ENCODE results near the gene FGF12. TPM values are rescaled to one million over a fixed set of nuclear protein-coding genes. Genes with fewer than 3 reads are reported as not detected.

The FGF12 gene
- total and polyA plus RNA-seq, 9 donors: 3.0 to 5.4 (median 4.3) TPM

DNA sequence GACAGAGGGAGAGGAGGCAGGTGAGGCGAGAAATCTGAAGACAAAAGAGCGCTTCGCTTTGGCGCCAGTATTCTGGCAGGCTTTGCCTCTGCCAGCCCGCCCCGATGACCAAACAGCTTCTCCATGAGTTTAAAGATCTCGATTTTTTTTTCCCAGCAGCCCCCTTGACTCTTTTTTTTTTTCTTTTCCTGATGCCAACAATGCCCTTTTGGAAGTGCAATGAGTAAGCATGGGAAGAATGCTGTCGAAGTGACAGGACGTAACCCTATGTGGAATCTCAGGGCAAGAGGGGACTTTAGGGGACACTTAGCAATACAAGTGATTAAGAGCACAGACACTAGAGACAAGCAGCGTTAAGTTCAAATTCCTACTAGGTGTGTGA is 211.7 kb downstream of the FGF12 start:
- H3K4me3 ChIP-seq (ENCODE audit: low read length): no peak overlapping the region
- H3K27ac ChIP-seq (ENCODE audit: low read length): no peak overlapping the region
- H3K36me3 ChIP-seq (ENCODE audit: control insufficient read depth, insufficient read depth, low read length): no peaks in the 10 kb centered on the region
- WGBS (ENCODE audit: insufficient coverage): 4% methylated on average over 5 of the region's 10 CpGs
- peaks cover 12% of the 10 kb centered on the region for H3K4me1 ChIP-seq (ENCODE audit: control insufficient read depth, insufficient read depth, low read length)
- H3K27me3 ChIP-seq (ENCODE audit: control insufficient read depth, insufficient read depth, low read length): peaks cover 29% of the 10 kb centered on the region
- H3K9me3 ChIP-seq (replicated peaks; ENCODE audit: control insufficient read depth, low read depth, low read length): no peaks in the 10 kb centered on the region
- no peak for DNase-seq

DNA sequence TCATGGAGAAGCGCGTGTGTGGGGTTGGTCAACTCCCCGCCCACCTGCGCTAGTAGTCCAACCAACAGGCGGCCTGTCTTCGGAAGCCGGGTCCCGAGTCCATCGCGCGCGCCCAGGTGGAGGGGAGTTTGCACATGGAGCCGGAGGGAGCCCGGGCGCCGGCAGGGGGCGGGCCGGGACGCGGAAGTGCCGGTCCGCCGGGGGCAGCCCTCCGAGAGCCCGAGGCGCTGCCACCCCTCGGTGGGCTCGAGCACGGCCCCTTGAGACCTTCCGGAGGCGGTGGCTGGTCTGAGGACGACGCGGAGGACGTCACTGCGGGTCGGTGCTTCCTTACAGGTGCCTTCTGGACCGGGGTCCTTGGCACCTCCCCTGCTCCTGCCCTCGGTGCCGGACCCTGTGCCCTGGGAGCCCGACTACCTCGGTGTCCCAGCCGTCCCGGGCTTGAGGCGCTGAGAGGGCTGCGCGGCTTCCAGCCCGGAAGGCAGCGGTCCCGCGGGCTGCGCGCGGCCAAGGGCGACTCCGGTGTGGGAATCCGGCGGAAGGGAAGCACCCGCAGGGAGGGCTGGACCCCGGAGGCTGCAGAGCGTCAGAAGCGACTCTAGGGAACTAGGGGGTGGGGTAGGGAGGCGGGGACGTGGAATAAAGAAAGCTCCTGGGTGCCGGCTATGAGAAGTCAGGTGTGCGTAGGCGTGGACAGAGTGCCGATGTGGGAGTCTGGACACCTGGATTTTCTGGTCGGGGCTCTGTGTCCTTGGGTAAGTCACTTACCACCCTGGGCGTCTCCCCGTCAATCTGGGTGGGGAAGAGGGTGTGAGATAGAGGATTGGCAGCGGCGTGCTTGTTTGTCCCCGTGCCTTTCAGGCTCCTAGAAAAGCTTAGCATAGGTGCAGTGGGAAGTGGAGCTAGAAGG is 212.3 kb downstream of the FGF12 start:
- Histone ChIP-seq H3K36me3 (ENCODE audit: control insufficient read depth, insufficient read depth, low read length) (no peaks in the 10 kb centered on the region), H3K9me3 (replicated peaks; ENCODE audit: control insufficient read depth, low read depth, low read length) (no peaks in the 10 kb centered on the region), H3K4me3 (ENCODE audit: low read length) (peak overlapping the region; percentile 36), H3K4me1 (ENCODE audit: control insufficient read depth, insufficient read depth, low read length) (peaks cover 12% of the 10 kb centered on the region), H3K27me3 (ENCODE audit: control insufficient read depth, insufficient read depth, low read length) (peaks cover 29% of the 10 kb centered on the region), H3K27ac (ENCODE audit: low read length) (no peak overlapping the region)
- WGBS (ENCODE audit: insufficient coverage): 1% methylated on average over 72 of the region's 74 CpGs
- no peak for DNase-seq

DNA sequence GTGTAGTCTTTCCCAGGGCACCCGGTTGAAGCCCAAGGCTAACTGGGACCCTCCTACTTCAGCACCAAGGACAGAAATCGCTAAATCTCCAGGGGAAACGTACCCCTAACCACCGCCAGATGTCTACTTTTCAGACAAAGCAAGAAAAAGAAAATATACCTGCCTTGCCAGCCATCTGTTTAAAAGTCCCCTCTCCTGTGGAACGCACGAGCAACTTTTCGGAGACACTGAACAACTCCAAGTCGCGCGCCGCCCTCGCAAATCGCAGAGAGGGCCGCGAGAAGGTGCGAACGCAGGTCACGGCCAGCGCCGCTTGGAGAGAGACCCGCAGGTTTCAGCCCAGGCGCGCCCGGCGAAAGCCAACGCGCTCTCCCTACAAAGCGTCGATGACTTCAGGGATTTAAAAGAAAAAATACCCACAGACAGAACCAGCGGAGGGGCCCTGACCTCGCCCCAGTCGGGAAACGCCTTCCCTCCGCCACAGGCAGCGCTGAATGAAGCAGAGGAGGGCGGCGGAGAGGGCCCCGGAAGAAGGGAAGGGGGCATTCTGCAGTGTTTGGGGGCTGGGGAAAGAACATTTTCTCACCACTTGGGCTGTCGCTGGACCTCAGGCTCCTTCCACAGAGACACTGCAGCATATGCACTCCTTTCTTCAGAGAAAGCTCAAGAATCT is 213.1 kb downstream of the FGF12 start:
- DNase-seq: peak; percentile 43
- Histone ChIP-seq H3K27me3 (ENCODE audit: control insufficient read depth, insufficient read depth, low read length) (peaks cover 29% of the 10 kb centered on the region), H3K4me1 (ENCODE audit: control insufficient read depth, insufficient read depth, low read length) (peaks cover 12% of the 10 kb centered on the region), H3K27ac (ENCODE audit: low read length) (no peak overlapping the region), H3K9me3 (replicated peaks; ENCODE audit: control insufficient read depth, low read depth, low read length) (no peaks in the 10 kb centered on the region), H3K4me3 (ENCODE audit: low read length) (peak overlapping the region; percentile 24), H3K36me3 (ENCODE audit: control insufficient read depth, insufficient read depth, low read length) (no peaks in the 10 kb centered on the region)
- 0% methylated on average over 23 of the region's 39 CpGs for WGBS (ENCODE audit: insufficient coverage)

DNA sequence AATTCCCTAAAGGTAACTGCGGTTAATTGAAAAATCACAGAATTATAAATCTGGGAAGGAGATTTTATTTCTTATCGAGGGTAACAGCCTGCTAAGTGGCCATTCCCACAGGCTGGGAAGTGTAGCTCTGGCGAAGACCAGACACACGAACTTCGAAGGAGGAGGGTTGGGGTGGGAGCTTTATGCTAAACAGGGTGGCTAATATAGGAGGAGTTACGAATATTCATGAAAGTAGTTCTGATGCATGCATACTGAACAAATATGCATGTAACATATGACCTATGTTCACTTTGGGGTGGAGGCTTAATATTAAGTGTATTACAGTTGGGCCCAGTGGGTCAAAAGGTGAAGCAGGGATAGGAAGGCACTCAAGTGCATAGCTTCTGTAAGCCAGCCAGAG is 221.6 kb downstream of the FGF12 start:
- H3K36me3 ChIP-seq (ENCODE audit: control insufficient read depth, insufficient read depth, low read length): no peaks in the 10 kb centered on the region
- H3K27me3 ChIP-seq (ENCODE audit: control insufficient read depth, insufficient read depth, low read length): no peaks in the 10 kb centered on the region
- WGBS (ENCODE audit: insufficient coverage): 67% methylated on average over 4 of the region's 6 CpGs
- no peak for DNase-seq
- no peaks in the 10 kb centered on the region for H3K4me1 ChIP-seq (ENCODE audit: control insufficient read depth, insufficient read depth, low read length)
- no peak overlapping the region for H3K4me3 ChIP-seq (ENCODE audit: low read length)
- no peaks in the 10 kb centered on the region for H3K9me3 ChIP-seq (replicated peaks; ENCODE audit: control insufficient read depth, low read depth, low read length)
- H3K27ac ChIP-seq (ENCODE audit: low read length): no peak overlapping the region

DNA sequence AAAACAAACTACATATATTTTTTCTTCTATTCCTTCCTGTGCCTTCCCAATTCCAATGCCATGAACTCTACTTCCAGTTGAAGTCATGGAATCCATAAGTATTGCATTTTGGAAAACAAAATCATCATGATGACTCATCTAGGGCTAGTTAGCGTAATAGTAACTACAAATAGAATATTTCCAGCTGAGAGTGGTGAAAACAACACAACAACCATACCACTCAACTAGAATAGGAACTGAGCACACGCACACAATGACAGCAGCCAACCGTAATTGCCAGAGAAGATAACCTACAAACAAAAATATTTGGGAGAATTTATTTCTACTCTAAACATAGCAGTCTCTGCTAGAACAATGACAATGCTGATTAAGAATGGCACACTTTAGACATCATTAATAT is 225.9 kb downstream of the FGF12 start:
- no peaks in the 10 kb centered on the region for H3K4me1 ChIP-seq (ENCODE audit: control insufficient read depth, insufficient read depth, low read length)
- no peaks in the 10 kb centered on the region for H3K36me3 ChIP-seq (ENCODE audit: control insufficient read depth, insufficient read depth, low read length)
- H3K9me3 ChIP-seq (replicated peaks; ENCODE audit: control insufficient read depth, low read depth, low read length): no peaks in the 10 kb centered on the region
- no peak overlapping the region for H3K27ac ChIP-seq (ENCODE audit: low read length)
- WGBS (ENCODE audit: insufficient coverage): no CpG with 5 or more reads among the region's 3 CpGs
- H3K4me3 ChIP-seq (ENCODE audit: low read length): no peak overlapping the region
- no peaks in the 10 kb centered on the region for H3K27me3 ChIP-seq (ENCODE audit: control insufficient read depth, insufficient read depth, low read length)
- DNase-seq: no peak

- H3K36me3 ChIP-seq (ENCODE audit: control insufficient read depth, insufficient read depth, low read length): no peaks in the 10 kb centered on the region
- no peak overlapping the region for H3K27ac ChIP-seq (ENCODE audit: low read length)
- no peak overlapping the region for H3K4me3 ChIP-seq (ENCODE audit: low read length)
- no peaks in the 10 kb centered on the region for H3K27me3 ChIP-seq (ENCODE audit: control insufficient read depth, insufficient read depth, low read length)
- WGBS (ENCODE audit: insufficient coverage): 36% methylated on average over 6 of the region's 7 CpGs
- no peak for DNase-seq
- H3K9me3 ChIP-seq (replicated peaks; ENCODE audit: control insufficient read depth, low read depth, low read length): no peaks in the 10 kb centered on the region
- H3K4me1 ChIP-seq (ENCODE audit: control insufficient read depth, insufficient read depth, low read length): no peaks in the 10 kb centered on the region
Measured at GRCh38 chr3:192496905-192497587, 230.3 kb downstream of the FGF12 start.

DNA sequence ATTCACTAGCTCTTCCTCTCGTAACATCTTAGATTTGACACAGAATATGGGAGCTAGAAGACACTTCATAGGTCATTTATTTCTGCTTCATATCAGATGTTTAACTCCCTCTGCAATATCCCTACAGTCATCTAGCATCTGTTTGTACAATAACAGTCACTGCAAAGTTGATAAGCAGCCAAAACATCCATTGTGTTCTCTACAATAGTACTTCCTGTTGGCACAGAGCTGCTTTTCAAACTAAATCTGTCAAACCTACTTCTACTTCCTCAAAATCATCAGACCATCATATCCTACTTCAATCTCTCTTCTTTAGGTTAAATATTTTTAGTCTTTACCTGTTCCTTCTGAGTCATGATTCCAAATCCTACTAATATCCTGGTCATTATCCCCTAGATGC is 233.2 kb downstream of the FGF12 start:
- H3K4me3 ChIP-seq (ENCODE audit: low read length): no peak overlapping the region
- WGBS (ENCODE audit: insufficient coverage): 43% methylated on average over 1 of the region's 1 CpG
- H3K27ac ChIP-seq (ENCODE audit: low read length): no peak overlapping the region
- DNase-seq: peak; percentile 54
- H3K4me1 ChIP-seq (ENCODE audit: control insufficient read depth, insufficient read depth, low read length): no peaks in the 10 kb centered on the region
- H3K9me3 ChIP-seq (replicated peaks; ENCODE audit: control insufficient read depth, low read depth, low read length): no peaks in the 10 kb centered on the region
- no peaks in the 10 kb centered on the region for H3K36me3 ChIP-seq (ENCODE audit: control insufficient read depth, insufficient read depth, low read length)
- H3K27me3 ChIP-seq (ENCODE audit: control insufficient read depth, insufficient read depth, low read length): no peaks in the 10 kb centered on the region

GRCh38 chr3:192490720-192491119 is 236.6 kb downstream of the FGF12 start:
- Histone ChIP-seq H3K27me3 (ENCODE audit: control insufficient read depth, insufficient read depth, low read length) (no peaks in the 10 kb centered on the region), H3K4me1 (ENCODE audit: control insufficient read depth, insufficient read depth, low read length) (no peaks in the 10 kb centered on the region), H3K27ac (ENCODE audit: low read length) (no peak overlapping the region), H3K36me3 (ENCODE audit: control insufficient read depth, insufficient read depth, low read length) (no peaks in the 10 kb centered on the region), H3K4me3 (ENCODE audit: low read length) (no peak overlapping the region), H3K9me3 (replicated peaks; ENCODE audit: control insufficient read depth, low read depth, low read length) (no peaks in the 10 kb centered on the region)
- DNase-seq: no peak
- no CpG with 5 or more reads among the region's 4 CpGs for WGBS (ENCODE audit: insufficient coverage)

DNA sequence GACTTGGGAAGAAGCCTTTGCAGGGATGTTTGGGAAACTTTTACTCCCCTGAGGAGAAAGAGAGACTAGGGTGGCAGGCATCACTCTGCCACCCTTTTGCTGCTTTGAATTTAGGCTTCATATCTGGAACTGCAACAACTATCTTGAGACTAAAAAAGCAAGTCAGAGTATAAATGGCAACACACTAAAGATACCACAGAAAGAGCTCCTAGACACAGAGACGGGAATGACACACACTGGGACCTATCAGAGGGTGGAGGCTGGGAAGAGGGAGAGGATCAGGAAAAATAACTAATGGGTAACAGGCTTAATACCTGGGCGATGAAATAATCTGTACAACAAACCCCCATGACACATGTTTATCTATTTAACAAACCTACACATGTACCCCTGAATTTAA is 237.8 kb downstream of the FGF12 start:
- no CpG with 5 or more reads among the region's 2 CpGs for WGBS (ENCODE audit: insufficient coverage)
- no peaks in the 10 kb centered on the region for H3K36me3 ChIP-seq (ENCODE audit: control insufficient read depth, insufficient read depth, low read length)

GRCh38 chr3:192487033-192487432 is 240.3 kb downstream of the FGF12 start:
- 29% methylated on average over 3 of the region's 3 CpGs for WGBS (ENCODE audit: insufficient coverage)
- DNase-seq: peak; percentile 60
- no peak overlapping the region for H3K27ac ChIP-seq (ENCODE audit: low read length)
- H3K4me1 ChIP-seq (ENCODE audit: control insufficient read depth, insufficient read depth, low read length): no peaks in the 10 kb centered on the region
- H3K4me3 ChIP-seq (ENCODE audit: low read length): no peak overlapping the region
- H3K36me3 ChIP-seq (ENCODE audit: control insufficient read depth, insufficient read depth, low read length): no peaks in the 10 kb centered on the region
- H3K27me3 ChIP-seq (ENCODE audit: control insufficient read depth, insufficient read depth, low read length): no peaks in the 10 kb centered on the region
- no peaks in the 10 kb centered on the region for H3K9me3 ChIP-seq (replicated peaks; ENCODE audit: control insufficient read depth, low read depth, low read length)

More for the DNA sequence above, 237.8 kb downstream of the FGF12 start:
- Histone ChIP-seq H3K4me3 (ENCODE audit: low read length) (no peak overlapping the region), H3K9me3 (replicated peaks; ENCODE audit: control insufficient read depth, low read depth, low read length) (no peaks in the 10 kb centered on the region), H3K27ac (ENCODE audit: low read length) (no peak overlapping the region), H3K4me1 (ENCODE audit: control insufficient read depth, insufficient read depth, low read length) (no peaks in the 10 kb centered on the region), H3K27me3 (ENCODE audit: control insufficient read depth, insufficient read depth, low read length) (no peaks in the 10 kb centered on the region)
- no peak for DNase-seq
